ENCODE results near the gene CSNK1A1. TPM values are rescaled to one million over a fixed set of nuclear protein-coding genes. Genes with fewer than 3 reads are reported as not detected.
"Not testable (repeated sequence)": the region's sequence is repeated elsewhere in the genome, so short reads cannot be mapped to it uniquely, and the experiment has no call there.

Gene CSNK1A1
- total and polyA plus RNA-seq, 2 donors from 2014 or later = 63.9 to 221 TPM

GRCh38 chr5:149598966-149599365 is 47.7 kb upstream of the CSNK1A1 start:
- no peak overlapping the region for H3K9ac ChIP-seq (ENCODE audit: low read length in 3 of 3)
- no peak for DNase-seq
- H3K4me3 ChIP-seq (ENCODE audit: low read length in 3 of 3) = no peak overlapping the region
- H3K27me3 ChIP-seq (ENCODE audit: control insufficient read depth, insufficient read depth, low read length) = no peaks in the 10 kb centered on the region
- no peaks in the 10 kb centered on the region for H3K4me1 ChIP-seq (ENCODE audit: control insufficient read depth in 2 of 3, insufficient read depth in 2 of 3, low read depth in 1 of 3, low read length in 3 of 3)
- intact Hi-C loops (cut with DNase I) = no loop called here
- no peaks in the 10 kb centered on the region for H3K9me3 ChIP-seq (ENCODE audit: control insufficient read depth in 2 of 3, insufficient read depth in 1 of 3, low read length in 3 of 3)
- TF ChIP-seq CTCF (IDR thresholded peaks at IDR 0.05; ENCODE audit: borderline replicate concordance, extremely low read depth, insufficient read depth) = no peak
- FAIRE-seq = no peak
- H3K36me3 ChIP-seq (ENCODE audit: control insufficient read depth in 2 of 3, insufficient read depth in 3 of 3, low read length in 3 of 3) = peaks cover 0 to 14% (median 2%) of the 10 kb centered on the region in 3 donors
- no peak overlapping the region for H3K27ac ChIP-seq (ENCODE audit: low read depth in 2 of 2, low read length in 2 of 2)

GRCh38 chr5:149598234-149598633 is 47.0 kb upstream of the CSNK1A1 start:
- FAIRE-seq; H3K9ac ChIP-seq (ENCODE audit: low read length in 3 of 3); H3K27ac ChIP-seq (ENCODE audit: low read depth in 2 of 2, low read length in 2 of 2); H3K4me3 ChIP-seq (ENCODE audit: low read length in 3 of 3); H3K4me1 ChIP-seq (ENCODE audit: control insufficient read depth in 2 of 3, insufficient read depth in 2 of 3, low read depth in 1 of 3, low read length in 3 of 3); DNase-seq; H3K27me3 ChIP-seq (ENCODE audit: control insufficient read depth, insufficient read depth, low read length); H3K9me3 ChIP-seq (ENCODE audit: control insufficient read depth in 2 of 3, insufficient read depth in 1 of 3, low read length in 3 of 3); intact Hi-C loops (cut with DNase I): not testable (repeated sequence)
- peaks cover 0 to 14% (median under 1%) of the 10 kb centered on the region in 3 donors for H3K36me3 ChIP-seq (ENCODE audit: control insufficient read depth in 2 of 3, insufficient read depth in 3 of 3, low read length in 3 of 3)

GRCh38 chr5:149597618-149598017 is 46.4 kb upstream of the CSNK1A1 start:
- Histone ChIP-seq H3K27ac (ENCODE audit: low read depth in 2 of 2, low read length in 2 of 2) (no peak overlapping the region), H3K4me1 (ENCODE audit: control insufficient read depth in 2 of 3, insufficient read depth in 2 of 3, low read depth in 1 of 3, low read length in 3 of 3) (no peaks in the 10 kb centered on the region), H3K9me3 (ENCODE audit: control insufficient read depth in 2 of 3, insufficient read depth in 1 of 3, low read length in 3 of 3) (no peaks in the 10 kb centered on the region), H3K36me3 (ENCODE audit: control insufficient read depth in 2 of 3, insufficient read depth in 3 of 3, low read length in 3 of 3) (peaks cover 0 to 13% (median 0%) of the 10 kb centered on the region in 3 donors), H3K4me3 (ENCODE audit: low read length in 3 of 3) (no peak overlapping the region), H3K27me3 (ENCODE audit: control insufficient read depth, insufficient read depth, low read length) (no peaks in the 10 kb centered on the region), H3K9ac (ENCODE audit: low read length in 3 of 3) (no peak overlapping the region)
- FAIRE-seq (no peak), DNase-seq (no peak)
- TF ChIP-seq CTCF (IDR thresholded peaks at IDR 0.05; ENCODE audit: borderline replicate concordance, extremely low read depth, insufficient read depth) = no peak
- intact Hi-C loops (cut with DNase I) = no loop called here

- DNase-seq = peak in 2 of 5 donors; percentile 23 to 29
- Histone ChIP-seq H3K36me3 (ENCODE audit: control insufficient read depth in 2 of 3, insufficient read depth in 3 of 3, low read length in 3 of 3) (peaks cover 0 to 8% (median 0%) of the 10 kb centered on the region in 3 donors), H3K4me1 (ENCODE audit: control insufficient read depth in 2 of 3, insufficient read depth in 2 of 3, low read depth in 1 of 3, low read length in 3 of 3) (no peaks in the 10 kb centered on the region), H3K27ac (ENCODE audit: low read depth in 2 of 2, low read length in 2 of 2) (peak overlapping the region; percentile 2 to 5), H3K9me3 (ENCODE audit: control insufficient read depth in 2 of 3, insufficient read depth in 1 of 3, low read length in 3 of 3) (no peaks in the 10 kb centered on the region), H3K4me3 (ENCODE audit: low read length in 3 of 3) (no peak overlapping the region), H3K27me3 (ENCODE audit: control insufficient read depth, insufficient read depth, low read length) (no peaks in the 10 kb centered on the region), H3K9ac (ENCODE audit: low read length in 3 of 3) (no peak overlapping the region)
- intact Hi-C loops (cut with DNase I) = no loop called here
- FAIRE-seq = no peak
- no peak for TF ChIP-seq CTCF (IDR thresholded peaks at IDR 0.05; ENCODE audit: borderline replicate concordance, extremely low read depth, insufficient read depth)
These were observed 45.5 kb upstream of the CSNK1A1 start for GRCh38 chr5:149596712-149597111.

- H3K36me3 ChIP-seq (ENCODE audit: control insufficient read depth in 2 of 3, insufficient read depth in 3 of 3, low read length in 3 of 3); H3K9me3 ChIP-seq (ENCODE audit: control insufficient read depth in 2 of 3, insufficient read depth in 1 of 3, low read length in 3 of 3); H3K4me3 ChIP-seq (ENCODE audit: low read length in 3 of 3); H3K27me3 ChIP-seq (ENCODE audit: control insufficient read depth, insufficient read depth, low read length); DNase-seq; H3K27ac ChIP-seq (ENCODE audit: low read depth in 2 of 2, low read length in 2 of 2); FAIRE-seq; H3K4me1 ChIP-seq (ENCODE audit: control insufficient read depth in 2 of 3, insufficient read depth in 2 of 3, low read depth in 1 of 3, low read length in 3 of 3); H3K9ac ChIP-seq (ENCODE audit: low read length in 3 of 3); intact Hi-C loops (cut with DNase I): not testable (repeated sequence)
These were observed 43.9 kb upstream of the CSNK1A1 start for GRCh38 chr5:149595105-149595504.

All from kidney (tissue), 14 donors.